SK-N-SH (cell line): Measurements from ENCODE around the gene AKAP12.

Experiments used
- EP300 ChIP-seq, 2 experiments: IDR thresholded peaks; 2 replicates each; pipeline versions ENCODE4 v1.4.0 to v1.6.1; 2012; ENCODE audit warnings: borderline replicate concordance in 1 of 2, low read depth in 1 of 2, low read length in 1 of 2
- EZH2phosphoT487 ChIP-seq: fragments of 200-600 bp; sonication (generic); IDR thresholded peaks from 2 replicates; pipeline ENCODE4 v1.6.1; 2017; ENCODE audit warnings: low read depth, mixed run types, mild to moderate bottlenecking, antibody characterized with exemption, moderate library complexity, borderline replicate concordance
- FOXM1 ChIP-seq: IDR thresholded peaks from 2 replicates; pipeline ENCODE4 v1.4.0; 2012; ENCODE audit warnings: low read depth, mild to moderate bottlenecking
- GABPA ChIP-seq: IDR thresholded peaks from 2 replicates; pipeline ENCODE4 v1.4.0; 2012; ENCODE audit warnings: low read depth, mild to moderate bottlenecking
- POLR2AphosphoS5 ChIP-seq: IDR thresholded peaks from 2 replicates; pipeline ENCODE4 v1.6.1; 2012; ENCODE audit warnings: low read depth, low read length
- RCOR1 ChIP-seq: fragments of 150-350 bp; IDR thresholded peaks from 2 replicates; pipeline ENCODE4 v1.6.1; 2017; ENCODE audit warnings: antibody characterized with exemption, low read length
- SMC3 ChIP-seq: IDR thresholded peaks from 2 replicates; pipeline ENCODE4 v1.6.1; 2012; ENCODE audit warnings: low read depth, low read length, improper control_type of control experiment
- TF ChIP-seq, protein P1 (sequence below): IDR thresholded peaks from 2 replicates; pipeline ENCODE4 v1.6.1; 2012; ENCODE audit warnings: mild to moderate bottlenecking, low read depth, low read length, moderate library complexity
- TF ChIP-seq, protein P2 (sequence below): fragments of 200-600 bp; sonication (generic); IDR thresholded peaks from 2 replicates; pipeline ENCODE4 v1.6.1; 2017; ENCODE audit warnings: antibody characterized with exemption, mild to moderate bottlenecking, moderate library complexity
- TF ChIP-seq, protein P3 (sequence below): IDR thresholded peaks from 2 replicates; pipeline ENCODE4 v1.4.0; 2012; ENCODE audit warnings: low read depth, borderline replicate concordance

DNA sequence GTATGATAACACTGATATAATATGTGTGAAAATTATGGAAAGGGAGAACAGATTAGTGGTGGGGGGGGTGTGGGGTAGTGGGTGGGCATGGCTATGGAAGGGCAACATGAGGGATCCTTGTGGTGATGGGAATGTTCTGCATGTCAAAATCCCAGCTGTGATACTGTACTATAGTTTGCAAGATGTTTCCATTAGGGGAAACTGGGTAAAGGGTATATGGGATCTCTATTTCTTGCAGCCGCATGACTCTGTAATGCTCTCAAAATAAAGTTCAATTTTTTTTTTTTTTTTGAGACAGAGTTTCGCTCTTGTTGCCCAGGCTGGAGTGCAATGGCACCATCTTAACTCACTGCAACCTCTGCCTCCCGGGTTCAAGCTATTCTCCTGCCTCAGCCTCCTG is 137.3 kb downstream of the AKAP12 start:
- TF ChIP-seq RCOR1 (no peak), GABPA (no peak), POLR2AphosphoS5 (no peak), EZH2phosphoT487 (no peak), SMC3 (no peak), EP300 (IDR thresholded peaks at IDR 0.05; ENCODE audit: borderline replicate concordance in 1 of 2, low read depth in 1 of 2, low read length in 1 of 2) (no peak), FOXM1 (no peak)
- TF ChIP-seq, protein P1, sequence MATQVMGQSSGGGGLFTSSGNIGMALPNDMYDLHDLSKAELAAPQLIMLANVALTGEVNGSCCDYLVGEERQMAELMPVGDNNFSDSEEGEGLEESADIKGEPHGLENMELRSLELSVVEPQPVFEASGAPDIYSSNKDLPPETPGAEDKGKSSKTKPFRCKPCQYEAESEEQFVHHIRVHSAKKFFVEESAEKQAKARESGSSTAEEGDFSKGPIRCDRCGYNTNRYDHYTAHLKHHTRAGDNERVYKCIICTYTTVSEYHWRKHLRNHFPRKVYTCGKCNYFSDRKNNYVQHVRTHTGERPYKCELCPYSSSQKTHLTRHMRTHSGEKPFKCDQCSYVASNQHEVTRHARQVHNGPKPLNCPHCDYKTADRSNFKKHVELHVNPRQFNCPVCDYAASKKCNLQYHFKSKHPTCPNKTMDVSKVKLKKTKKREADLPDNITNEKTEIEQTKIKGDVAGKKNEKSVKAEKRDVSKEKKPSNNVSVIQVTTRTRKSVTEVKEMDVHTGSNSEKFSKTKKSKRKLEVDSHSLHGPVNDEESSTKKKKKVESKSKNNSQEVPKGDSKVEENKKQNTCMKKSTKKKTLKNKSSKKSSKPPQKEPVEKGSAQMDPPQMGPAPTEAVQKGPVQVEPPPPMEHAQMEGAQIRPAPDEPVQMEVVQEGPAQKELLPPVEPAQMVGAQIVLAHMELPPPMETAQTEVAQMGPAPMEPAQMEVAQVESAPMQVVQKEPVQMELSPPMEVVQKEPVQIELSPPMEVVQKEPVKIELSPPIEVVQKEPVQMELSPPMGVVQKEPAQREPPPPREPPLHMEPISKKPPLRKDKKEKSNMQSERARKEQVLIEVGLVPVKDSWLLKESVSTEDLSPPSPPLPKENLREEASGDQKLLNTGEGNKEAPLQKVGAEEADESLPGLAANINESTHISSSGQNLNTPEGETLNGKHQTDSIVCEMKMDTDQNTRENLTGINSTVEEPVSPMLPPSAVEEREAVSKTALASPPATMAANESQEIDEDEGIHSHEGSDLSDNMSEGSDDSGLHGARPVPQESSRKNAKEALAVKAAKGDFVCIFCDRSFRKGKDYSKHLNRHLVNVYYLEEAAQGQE, result no peak
- TF ChIP-seq, protein P2, sequence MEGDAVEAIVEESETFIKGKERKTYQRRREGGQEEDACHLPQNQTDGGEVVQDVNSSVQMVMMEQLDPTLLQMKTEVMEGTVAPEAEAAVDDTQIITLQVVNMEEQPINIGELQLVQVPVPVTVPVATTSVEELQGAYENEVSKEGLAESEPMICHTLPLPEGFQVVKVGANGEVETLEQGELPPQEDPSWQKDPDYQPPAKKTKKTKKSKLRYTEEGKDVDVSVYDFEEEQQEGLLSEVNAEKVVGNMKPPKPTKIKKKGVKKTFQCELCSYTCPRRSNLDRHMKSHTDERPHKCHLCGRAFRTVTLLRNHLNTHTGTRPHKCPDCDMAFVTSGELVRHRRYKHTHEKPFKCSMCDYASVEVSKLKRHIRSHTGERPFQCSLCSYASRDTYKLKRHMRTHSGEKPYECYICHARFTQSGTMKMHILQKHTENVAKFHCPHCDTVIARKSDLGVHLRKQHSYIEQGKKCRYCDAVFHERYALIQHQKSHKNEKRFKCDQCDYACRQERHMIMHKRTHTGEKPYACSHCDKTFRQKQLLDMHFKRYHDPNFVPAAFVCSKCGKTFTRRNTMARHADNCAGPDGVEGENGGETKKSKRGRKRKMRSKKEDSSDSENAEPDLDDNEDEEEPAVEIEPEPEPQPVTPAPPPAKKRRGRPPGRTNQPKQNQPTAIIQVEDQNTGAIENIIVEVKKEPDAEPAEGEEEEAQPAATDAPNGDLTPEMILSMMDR, result no peak
- TF ChIP-seq, protein P3, sequence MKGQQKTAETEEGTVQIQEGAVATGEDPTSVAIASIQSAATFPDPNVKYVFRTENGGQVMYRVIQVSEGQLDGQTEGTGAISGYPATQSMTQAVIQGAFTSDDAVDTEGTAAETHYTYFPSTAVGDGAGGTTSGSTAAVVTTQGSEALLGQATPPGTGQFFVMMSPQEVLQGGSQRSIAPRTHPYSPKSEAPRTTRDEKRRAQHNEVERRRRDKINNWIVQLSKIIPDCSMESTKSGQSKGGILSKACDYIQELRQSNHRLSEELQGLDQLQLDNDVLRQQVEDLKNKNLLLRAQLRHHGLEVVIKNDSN, result no peak
